Panc1 (cell line): Measurements from ENCODE around the gene NBEAL2. TPM values are rescaled to one million over a fixed set of nuclear protein-coding genes. Genes with fewer than 3 reads are reported as not detected.

Source experiments
- ATAC-seq: fragments of 200-7000 bp; cut with Tn5 transposase; 2 replicates; pipeline ENCODE4 v1.9.1; 2020; ENCODE audit warnings: mild to moderate bottlenecking, moderate library complexity
- BruUV-seq: library from RNA; stranded (reverse); fragments of 400-500 nt; replicated peaks from 2 replicates; lab custom pipeline; 2021; lab: Mats Ljungman, UMichigan
- CTCF ChIA-PET: fragments of 300-600 bp; sonication (Branson Sonifier 250); formaldehyde crosslinking; loops from one replicate; lab custom pipeline; 2022; ENCODE audit warnings: antibody characterized with exemption; lab: Charles Lee
- POLR2A ChIA-PET: fragments of 300-600 bp; sonication (Branson Sonifier 250); formaldehyde crosslinking; loops from one replicate; lab custom pipeline; 2022; ENCODE audit warnings: antibody characterized with exemption; lab: Charles Lee
- DNase-seq: peaks from one replicate; pipeline ENCODE4 v3.0.0-alpha.2; 2010; ENCODE audit warnings: low read depth, low spot score
- H3K27ac ChIP-seq: 2 replicates; pipeline ENCODE4 v1.5.1; 2011; ENCODE audit warnings: mild to moderate bottlenecking, low read length, inconsistent platforms
- H3K27me3 ChIP-seq: fragments of 200-500 bp; sonication (Bioruptor generic); 2 replicates; pipeline ENCODE4 v1.6.0; 2014; ENCODE audit warnings: low read length, inconsistent platforms; ENCODE audit not compliant: control insufficient read depth, insufficient read depth
- H3K36me3 ChIP-seq: fragments of 200-500 bp; sonication (Bioruptor generic); 2 replicates; pipeline ENCODE4 v1.5.1; 2014; ENCODE audit warnings: inconsistent platforms, mild to moderate bottlenecking, low read length, moderate library complexity; ENCODE audit not compliant: control insufficient read depth, insufficient read depth
- H3K4me1 ChIP-seq: 2 replicates; pipeline ENCODE4 v1.5.1; 2011; ENCODE audit warnings: inconsistent platforms, mild to moderate bottlenecking, low read length, moderate library complexity; ENCODE audit not compliant: control insufficient read depth, insufficient read depth
- H3K4me3 ChIP-seq, 2 experiments: 2 replicates each; pipeline ENCODE4 v1.5.1; 2011 to 2012; ENCODE audit warnings: low read depth in 2 of 2, low read length in 2 of 2, mild to moderate bottlenecking in 2 of 2, inconsistent platforms in 1 of 2, moderate library complexity in 1 of 2
- H3K9me3 ChIP-seq: fragments of 200-500 bp; sonication (Bioruptor generic); 2 replicates; pipeline ENCODE4 v1.5.1; 2014; ENCODE audit warnings: low read depth, mild to moderate bottlenecking, inconsistent platforms, low read length, moderate library complexity; ENCODE audit not compliant: control insufficient read depth, insufficient read depth
- POLR2AphosphoS5 ChIP-seq: IDR thresholded peaks from 2 replicates; pipeline ENCODE4 v1.6.1; 2012; ENCODE audit warnings: mild to moderate bottlenecking, low read depth, low read length, moderate library complexity
- SIN3A ChIP-seq: IDR thresholded peaks from 2 replicates; pipeline ENCODE4 v1.6.1; 2012; ENCODE audit warnings: low read depth, mild to moderate bottlenecking, low read length, moderate library complexity, borderline replicate concordance; ENCODE audit not compliant: insufficient read depth
- TCF7L2 ChIP-seq: IDR thresholded peaks from 2 replicates; pipeline ENCODE4 v1.6.1; 2011; ENCODE audit warnings: mild to moderate bottlenecking, low read depth, low read length, inconsistent platforms
- in situ Hi-C: cut with HindIII; loops from 2 replicates; pipeline ENCODE4 v1.10.0; 2016; ENCODE audit warnings: low sequenced_read_pairs, low pct_unique_long_range_greater_than_20kb
- intact Hi-C: fragments of 100-400 bp; cut with micrococcal nuclease; formaldehyde crosslinking; loops from one replicate; pipeline ENCODE4 v1.10.0; 2022; ENCODE audit not compliant: unreplicated experiment
- total RNA-seq: library from RNA; stranded (reverse); gene quantifications from one replicate; pipeline ENCODE4 v1.2.1, GENCODE V29; 2021; ENCODE audit not compliant: unreplicated experiment
- TF ChIP-seq, protein P1 (sequence below), 2 experiments: IDR thresholded peaks; 2 replicates each; pipeline ENCODE4 v1.6.1; 2011 to 2012; ENCODE audit warnings: low read depth in 2 of 2, control low read depth in 1 of 2, low read length in 1 of 2, mild to moderate bottlenecking in 1 of 2, moderate library complexity in 1 of 2; ENCODE audit not compliant: insufficient read depth in 1 of 2
- TF ChIP-seq, protein P2 (sequence below): fragments of 450-650 bp; IDR thresholded peaks from 2 replicates; pipeline ENCODE4 v1.5.1; 2017; ENCODE audit warnings: mild to moderate bottlenecking

Gene NBEAL2
- total RNA-seq, 1 experiment from 2014 or later, result 38.8 TPM

DNA sequence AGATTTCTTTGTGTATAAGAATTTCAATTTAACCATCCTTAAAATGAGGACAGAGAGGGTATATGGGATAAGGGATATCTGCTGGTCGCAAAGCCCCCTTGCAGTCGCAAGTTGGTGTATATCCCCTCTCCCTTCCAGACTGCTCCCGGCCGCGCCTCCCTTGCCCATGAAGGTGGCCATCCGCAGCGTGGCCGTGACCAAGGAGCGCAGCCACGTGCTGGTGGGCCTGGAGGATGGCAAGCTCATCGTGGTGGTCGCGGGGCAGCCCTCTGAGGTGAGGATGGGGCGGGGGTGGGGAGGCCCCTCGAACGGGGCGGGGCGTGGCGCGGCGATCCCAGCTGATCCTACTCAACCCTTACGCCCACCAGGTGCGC lies 29.4 kb downstream of the NBEAL2 start:
- H3K9me3 ChIP-seq, result no peaks in the 10 kb centered on the region
- H3K27ac ChIP-seq, result no peak overlapping the region
- BruUV-seq, result no TSS peak
- DNase-seq (no peak), ATAC-seq (no peak)
- intact Hi-C loops, result no loop called here
- no peaks in the 10 kb centered on the region for H3K4me1 ChIP-seq
- no peaks in the 10 kb centered on the region for H3K27me3 ChIP-seq
- no peak overlapping the region; a peak in 1 of 4 replicates for H3K4me3 ChIP-seq
- POLR2A ChIA-PET, result no interaction called here
- TF ChIP-seq, protein P1, sequence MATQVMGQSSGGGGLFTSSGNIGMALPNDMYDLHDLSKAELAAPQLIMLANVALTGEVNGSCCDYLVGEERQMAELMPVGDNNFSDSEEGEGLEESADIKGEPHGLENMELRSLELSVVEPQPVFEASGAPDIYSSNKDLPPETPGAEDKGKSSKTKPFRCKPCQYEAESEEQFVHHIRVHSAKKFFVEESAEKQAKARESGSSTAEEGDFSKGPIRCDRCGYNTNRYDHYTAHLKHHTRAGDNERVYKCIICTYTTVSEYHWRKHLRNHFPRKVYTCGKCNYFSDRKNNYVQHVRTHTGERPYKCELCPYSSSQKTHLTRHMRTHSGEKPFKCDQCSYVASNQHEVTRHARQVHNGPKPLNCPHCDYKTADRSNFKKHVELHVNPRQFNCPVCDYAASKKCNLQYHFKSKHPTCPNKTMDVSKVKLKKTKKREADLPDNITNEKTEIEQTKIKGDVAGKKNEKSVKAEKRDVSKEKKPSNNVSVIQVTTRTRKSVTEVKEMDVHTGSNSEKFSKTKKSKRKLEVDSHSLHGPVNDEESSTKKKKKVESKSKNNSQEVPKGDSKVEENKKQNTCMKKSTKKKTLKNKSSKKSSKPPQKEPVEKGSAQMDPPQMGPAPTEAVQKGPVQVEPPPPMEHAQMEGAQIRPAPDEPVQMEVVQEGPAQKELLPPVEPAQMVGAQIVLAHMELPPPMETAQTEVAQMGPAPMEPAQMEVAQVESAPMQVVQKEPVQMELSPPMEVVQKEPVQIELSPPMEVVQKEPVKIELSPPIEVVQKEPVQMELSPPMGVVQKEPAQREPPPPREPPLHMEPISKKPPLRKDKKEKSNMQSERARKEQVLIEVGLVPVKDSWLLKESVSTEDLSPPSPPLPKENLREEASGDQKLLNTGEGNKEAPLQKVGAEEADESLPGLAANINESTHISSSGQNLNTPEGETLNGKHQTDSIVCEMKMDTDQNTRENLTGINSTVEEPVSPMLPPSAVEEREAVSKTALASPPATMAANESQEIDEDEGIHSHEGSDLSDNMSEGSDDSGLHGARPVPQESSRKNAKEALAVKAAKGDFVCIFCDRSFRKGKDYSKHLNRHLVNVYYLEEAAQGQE (IDR thresholded peaks at IDR 0.05; ENCODE audit: insufficient read depth in 1 of 2, low read depth in 2 of 2, low read length in 1 of 2), result no peak
- TF ChIP-seq POLR2AphosphoS5, result no peak
- TF ChIP-seq, protein P2, sequence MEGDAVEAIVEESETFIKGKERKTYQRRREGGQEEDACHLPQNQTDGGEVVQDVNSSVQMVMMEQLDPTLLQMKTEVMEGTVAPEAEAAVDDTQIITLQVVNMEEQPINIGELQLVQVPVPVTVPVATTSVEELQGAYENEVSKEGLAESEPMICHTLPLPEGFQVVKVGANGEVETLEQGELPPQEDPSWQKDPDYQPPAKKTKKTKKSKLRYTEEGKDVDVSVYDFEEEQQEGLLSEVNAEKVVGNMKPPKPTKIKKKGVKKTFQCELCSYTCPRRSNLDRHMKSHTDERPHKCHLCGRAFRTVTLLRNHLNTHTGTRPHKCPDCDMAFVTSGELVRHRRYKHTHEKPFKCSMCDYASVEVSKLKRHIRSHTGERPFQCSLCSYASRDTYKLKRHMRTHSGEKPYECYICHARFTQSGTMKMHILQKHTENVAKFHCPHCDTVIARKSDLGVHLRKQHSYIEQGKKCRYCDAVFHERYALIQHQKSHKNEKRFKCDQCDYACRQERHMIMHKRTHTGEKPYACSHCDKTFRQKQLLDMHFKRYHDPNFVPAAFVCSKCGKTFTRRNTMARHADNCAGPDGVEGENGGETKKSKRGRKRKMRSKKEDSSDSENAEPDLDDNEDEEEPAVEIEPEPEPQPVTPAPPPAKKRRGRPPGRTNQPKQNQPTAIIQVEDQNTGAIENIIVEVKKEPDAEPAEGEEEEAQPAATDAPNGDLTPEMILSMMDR, result no peak
- TF ChIP-seq TCF7L2, result no peak
- TF ChIP-seq SIN3A, result no peak
- CTCF ChIA-PET, result no interaction called here
- in situ Hi-C loops, result no loop called here
- H3K36me3 ChIP-seq, result 0 out of 2 replicates have a peak, but pooled peaks cover 2% of the 10 kb centered on the region

DNA sequence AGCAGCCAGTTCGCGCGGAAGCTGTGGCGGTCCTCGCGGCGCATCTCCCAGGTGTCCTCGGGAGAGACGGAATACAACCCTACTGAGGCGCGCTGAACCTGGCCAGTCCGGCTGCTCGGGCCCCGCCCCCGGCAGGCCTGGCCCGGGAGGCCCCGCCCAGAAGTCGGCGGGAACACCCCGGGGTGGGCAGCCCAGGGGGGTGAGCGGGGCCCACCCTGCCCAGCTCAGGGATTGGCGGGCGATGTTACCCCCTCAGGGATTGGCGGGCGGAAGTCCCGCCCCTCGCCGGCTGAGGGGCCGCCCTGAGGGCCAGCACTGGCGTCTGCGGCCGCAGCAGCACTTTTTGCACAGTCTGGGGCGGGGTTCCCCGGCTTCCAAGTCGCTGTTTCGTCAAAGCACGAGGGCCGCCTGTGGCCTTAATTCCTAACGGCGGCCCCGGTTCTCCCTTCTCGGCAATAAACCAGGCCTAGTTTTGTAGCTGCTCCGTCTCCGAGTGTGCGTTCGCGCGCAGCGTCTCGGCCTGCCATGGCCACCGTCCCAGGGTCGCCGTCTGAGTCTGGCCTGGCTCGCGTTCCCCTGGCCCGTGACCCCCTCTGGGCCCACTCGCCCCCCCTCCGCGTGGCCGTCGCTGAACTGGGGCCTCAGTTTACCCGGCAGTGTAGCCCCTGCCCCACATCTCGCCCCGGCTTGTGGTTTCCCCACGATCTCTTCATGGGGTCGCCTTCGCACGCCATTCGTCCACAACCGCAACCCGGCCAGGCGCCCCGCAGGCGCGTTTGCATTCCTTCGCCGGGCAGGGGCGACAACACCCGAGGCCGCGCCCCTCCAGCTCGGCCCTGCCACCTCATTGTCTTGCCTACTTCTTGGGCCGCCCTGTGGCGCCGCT lies 30.0 kb downstream of the NBEAL2 start:
- in situ Hi-C loops, result no loop called here
- BruUV-seq, result no TSS peak
- TF ChIP-seq, protein P2, result no peak
- no peak for TF ChIP-seq POLR2AphosphoS5
- TF ChIP-seq SIN3A, result no peak
- no peak for TF ChIP-seq TCF7L2
- TF ChIP-seq, protein P1 (IDR thresholded peaks at IDR 0.05; ENCODE audit: insufficient read depth in 1 of 2, low read depth in 2 of 2, low read length in 1 of 2), result no peak
- POLR2A ChIA-PET, result no interaction called here
- intact Hi-C loops, result no loop called here
- Histone ChIP-seq H3K4me1 (no peaks in the 10 kb centered on the region), H3K36me3 (0 out of 2 replicates have a peak, but pooled peaks cover 2% of the 10 kb centered on the region), H3K27me3 (no peaks in the 10 kb centered on the region), H3K9me3 (no peaks in the 10 kb centered on the region), H3K4me3 (no peak overlapping the region; a peak in 1 of 4 replicates), H3K27ac (no peak overlapping the region)
- ATAC-seq, result no peak
- CTCF ChIA-PET, result no interaction called here
- no peak for DNase-seq
